Measurements from ENCODE around the gene DHRS7.
"Not testable (repeated sequence)": the region's sequence is repeated elsewhere in the genome, so short reads cannot be mapped to it uniquely, and the experiment has no call there.

The DHRS7 gene

DNA sequence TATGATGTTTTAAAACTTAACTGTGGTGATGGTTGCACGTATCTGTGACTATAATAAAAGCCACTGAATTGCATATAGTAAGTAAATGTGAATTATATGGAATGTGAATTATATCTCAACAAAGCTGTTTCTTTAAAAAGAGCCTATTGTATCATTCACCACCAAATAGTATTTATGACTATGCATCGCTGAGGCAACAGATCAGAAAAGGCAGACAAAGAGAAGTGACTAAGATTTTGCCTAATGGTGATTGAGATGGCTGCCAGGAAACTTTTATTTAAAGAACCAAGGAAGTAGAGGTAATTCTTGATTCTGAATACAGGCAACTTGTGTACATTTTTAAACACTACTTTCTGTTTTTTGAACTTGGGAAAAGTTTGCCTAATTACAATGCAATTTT lies 31.7 kb downstream of the DHRS7 start:
- DNase-seq (ENCODE audit: low spot score) = no peak

DNA sequence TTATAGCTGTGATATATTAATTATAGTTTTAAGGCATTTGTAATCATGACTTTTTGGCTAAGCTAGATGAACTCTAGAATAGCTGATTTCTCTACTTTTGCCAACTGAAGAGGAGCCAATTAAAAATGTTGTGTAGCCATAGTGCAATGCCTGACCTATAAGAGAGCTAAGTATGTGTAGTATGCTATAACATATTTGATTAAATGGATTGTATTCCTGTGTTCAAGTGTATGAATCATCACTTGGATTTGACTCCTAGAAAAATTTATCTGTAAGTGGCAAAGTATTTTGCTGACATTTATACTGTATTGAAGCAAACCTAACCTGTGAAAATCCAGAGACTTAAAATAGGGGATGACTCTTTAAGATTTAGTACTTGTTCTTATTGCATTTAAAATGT lies 39.3 kb downstream of the DHRS7 start:
- DNase-seq (ENCODE audit: low spot score) = no peak

DNA sequence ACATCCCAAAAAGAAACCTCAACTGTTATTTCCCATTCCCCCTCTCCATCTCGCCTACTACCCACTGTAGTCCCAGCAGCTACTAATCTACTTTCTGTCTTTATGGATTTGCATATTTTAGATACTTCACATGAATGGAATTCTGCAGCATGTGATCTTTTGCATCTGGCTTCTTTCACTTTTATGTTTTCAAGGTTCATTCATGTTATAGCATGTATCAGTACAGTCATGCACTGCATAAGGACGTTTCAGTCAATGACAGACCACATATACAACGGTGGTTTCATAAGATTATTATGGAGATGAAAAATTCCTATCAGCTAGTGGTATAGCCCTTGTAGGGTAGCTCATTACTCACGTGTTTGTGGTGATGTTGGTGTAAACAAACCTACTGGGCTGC lies 49.0 kb downstream of the DHRS7 start:
- no peak for DNase-seq (ENCODE audit: low spot score)

DNA sequence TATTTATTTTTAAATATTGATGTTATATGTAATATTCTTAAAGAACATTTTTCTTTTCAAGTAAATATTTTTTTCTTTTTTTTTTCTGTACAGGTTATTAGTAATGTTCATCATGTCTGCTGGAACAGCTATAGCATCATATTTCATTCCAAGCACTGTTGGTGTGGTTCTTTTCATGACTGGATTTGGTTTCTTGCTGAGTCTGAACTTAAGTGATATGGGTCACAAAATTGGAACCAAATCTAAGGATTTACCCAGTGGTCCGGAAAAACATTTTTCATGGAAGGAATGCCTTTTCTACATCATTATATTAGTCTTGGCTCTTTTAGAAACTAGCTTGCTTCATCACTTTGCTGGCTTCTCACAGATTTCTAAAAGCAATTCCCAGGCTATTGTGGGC lies 50.3 kb downstream of the DHRS7 start:
- DNase-seq (ENCODE audit: low spot score) = no peak

DNA sequence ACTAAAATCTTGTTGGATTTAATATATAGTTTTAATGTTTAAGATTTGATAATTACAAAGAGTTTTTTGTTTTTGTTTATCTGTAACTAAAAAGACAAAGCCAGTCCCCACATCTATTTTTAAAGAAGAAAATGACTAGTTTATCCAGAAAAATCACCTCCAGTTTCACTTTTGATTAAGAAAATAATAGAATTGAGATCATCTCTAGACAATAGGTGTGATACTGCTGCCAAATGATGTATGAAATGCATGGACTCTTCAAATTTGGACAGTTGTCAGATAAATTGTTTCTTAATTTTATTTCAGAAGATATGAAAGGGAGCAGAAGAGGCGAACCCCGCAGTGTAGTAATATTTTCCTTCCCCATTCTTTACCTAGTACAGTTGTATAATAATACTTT lies 53.5 kb downstream of the DHRS7 start:
- DNase-seq (ENCODE audit: low spot score) = no peak

DNA sequence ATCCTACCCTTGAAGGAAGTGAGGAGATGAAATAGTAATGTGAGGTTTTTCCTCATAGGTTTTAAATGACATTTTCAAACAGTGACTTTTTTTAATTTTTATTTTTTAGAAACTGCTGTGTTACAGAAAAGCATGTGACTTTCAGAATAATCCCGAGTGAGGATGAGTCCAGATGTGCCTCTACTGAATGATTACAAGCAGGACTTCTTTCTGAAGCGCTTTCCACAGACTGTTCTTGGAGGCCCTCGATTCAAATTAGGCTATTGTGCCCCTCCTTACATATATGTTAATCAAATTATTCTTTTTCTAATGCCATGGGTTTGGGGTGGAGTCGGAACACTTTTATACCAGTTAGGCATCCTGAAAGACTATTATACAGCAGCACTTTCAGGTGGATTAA lies 57.7 kb downstream of the DHRS7 start:
- no peak for DNase-seq (ENCODE audit: low spot score)

DNA sequence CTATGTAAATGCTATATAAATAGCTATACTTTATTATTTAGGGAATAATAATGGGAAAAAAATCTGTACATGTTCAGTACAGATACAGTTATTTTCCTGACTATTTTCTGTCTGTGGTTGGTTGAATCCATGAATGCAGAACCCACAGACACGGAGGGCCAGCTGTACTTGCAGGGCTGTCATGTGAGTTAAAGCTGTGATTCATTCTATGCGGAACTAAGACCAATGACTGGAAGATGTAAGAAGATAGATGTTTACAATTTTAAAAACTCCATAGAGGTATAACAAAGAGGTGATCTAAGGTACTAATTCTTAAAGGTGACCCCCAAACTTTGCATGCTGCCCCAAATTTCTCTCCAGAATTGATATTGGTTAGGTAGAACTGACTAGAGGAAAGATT lies 58.9 kb downstream of the DHRS7 start:
- peak; percentile 73 for DNase-seq (ENCODE audit: low spot score)

DNA sequence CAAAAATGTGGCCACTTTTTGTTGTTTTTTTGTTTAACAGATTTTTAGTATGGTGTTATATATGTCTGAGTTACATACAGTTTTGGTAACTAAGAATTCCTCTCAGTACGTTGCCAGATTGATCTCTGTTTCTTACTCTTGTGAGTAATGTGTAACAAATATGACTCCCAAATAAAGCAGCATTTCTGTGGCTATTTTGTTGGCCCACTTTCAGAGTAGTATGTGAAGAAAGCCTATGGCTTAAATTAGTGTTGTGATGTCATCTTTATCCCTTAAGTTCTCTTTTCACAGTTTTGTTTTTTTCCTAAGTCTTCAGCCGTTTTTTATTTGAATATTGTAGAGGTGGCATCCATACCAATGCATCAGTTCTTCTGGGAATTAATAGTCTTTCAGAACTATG lies 62.8 kb downstream of the DHRS7 start:
- DNase-seq (ENCODE audit: low spot score) = no peak

DNA sequence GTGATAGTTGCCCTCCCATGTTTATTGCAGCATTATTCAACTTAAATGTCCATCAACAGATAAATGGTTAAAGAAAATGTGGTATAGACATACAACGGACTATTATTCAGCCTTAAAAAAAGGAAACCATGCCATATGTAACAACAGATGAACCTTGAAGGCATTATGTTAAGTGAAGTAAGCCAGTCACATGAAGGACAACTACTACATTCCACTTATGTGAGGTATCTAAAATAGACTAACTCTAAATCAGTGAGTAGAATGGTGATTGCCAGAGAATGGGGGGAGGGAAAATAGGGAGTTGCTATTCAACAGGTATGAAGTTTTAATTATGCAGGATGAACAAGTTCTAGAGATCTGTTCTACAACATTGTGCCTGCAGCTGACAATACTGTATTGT lies 63.4 kb downstream of the DHRS7 start:
- no peak for DNase-seq (ENCODE audit: low spot score)

DNA sequence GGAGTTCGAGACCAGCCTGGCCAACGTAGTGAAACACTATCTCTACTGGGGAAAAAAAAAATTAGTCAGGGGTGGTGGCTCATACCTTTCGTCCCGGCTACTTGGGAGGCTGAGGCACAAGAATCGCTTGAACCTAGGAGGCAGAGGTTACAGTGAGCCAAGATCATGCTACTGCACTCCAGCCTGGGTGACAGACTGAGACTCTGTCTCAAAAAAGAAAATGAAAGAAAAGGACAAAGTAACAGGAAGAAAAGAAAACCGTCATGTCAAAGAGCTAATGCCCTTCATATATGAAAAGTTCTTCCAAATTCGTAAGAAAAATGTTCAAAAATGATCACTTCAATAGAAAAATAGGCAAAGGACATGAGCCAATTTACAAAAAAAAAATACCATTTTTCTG lies 65.3 kb downstream of the DHRS7 start:
- DNase-seq (ENCODE audit: low spot score) = not testable (repeated sequence)

DNA sequence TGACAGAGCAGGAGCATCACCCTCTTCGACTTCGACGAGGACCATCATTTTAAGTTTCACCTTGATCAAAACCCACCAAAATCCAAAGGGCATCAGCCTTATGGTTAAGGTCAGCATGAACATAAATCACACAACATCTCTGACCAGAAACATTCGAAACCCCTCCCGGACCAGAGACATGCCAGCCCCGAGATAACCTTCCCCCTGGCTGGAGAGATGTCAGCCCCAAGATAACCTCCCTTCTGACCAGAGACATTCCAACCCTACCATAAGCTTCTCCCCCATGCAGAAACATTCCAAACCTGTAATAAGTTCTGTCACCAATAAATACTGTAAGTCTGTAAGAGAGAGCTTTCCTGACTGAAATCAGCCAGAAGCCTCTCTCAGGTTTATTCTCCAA lies 67.2 kb downstream of the DHRS7 start:
- no peak for DNase-seq (ENCODE audit: low spot score)

DNA sequence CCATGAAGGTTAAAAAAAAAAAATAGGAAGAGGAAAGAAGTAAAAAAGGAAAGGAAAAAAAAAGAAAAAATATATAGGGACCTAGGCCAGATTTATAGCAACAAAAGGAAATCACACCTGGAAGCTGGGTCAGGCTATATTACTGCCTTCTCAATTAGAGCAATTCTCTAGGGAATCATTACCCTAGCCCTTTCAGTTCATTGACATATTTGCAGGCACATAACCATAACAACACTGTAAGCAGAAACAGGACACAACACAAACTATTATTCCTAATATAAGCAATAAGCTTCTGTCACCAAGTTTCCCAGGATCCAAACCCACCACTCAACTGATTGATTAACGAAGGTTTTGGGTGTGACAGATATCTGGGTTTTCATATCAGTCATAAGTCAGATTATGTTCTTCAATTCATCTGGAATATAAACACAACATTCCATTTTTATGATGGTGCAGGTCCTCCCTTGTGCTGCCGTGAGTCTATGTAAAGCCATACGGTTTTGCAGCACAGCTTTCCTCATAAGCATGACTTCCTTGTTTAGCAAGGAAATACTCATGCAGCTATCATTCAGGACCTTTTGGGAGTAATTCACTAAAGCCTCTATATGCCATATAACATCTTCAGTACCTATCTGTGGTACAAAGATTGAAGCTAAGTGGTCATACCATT lies 69.3 kb downstream of the DHRS7 start:
- DNase-seq (ENCODE audit: low spot score) = no peak

DNA sequence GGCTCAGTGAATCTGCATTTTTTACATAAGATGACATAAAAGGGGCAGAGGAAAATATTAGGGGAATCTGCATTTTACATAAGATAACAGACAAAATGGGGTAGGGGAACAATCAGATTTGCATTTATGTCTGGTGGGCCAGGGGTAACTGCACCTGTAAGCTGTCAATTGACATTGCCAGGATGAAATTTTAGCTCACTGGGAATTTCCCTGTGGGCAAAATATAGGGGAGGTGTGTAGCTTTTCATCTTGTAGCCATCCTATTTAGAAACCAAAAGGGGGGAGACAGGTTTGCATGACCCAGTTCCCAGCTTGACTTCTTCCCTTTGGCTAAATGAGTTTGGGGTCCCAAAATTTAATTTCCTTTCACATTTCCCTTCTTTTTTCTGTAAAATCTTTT lies 70.0 kb downstream of the DHRS7 start:
- DNase-seq (ENCODE audit: low spot score) = no peak

DNA sequence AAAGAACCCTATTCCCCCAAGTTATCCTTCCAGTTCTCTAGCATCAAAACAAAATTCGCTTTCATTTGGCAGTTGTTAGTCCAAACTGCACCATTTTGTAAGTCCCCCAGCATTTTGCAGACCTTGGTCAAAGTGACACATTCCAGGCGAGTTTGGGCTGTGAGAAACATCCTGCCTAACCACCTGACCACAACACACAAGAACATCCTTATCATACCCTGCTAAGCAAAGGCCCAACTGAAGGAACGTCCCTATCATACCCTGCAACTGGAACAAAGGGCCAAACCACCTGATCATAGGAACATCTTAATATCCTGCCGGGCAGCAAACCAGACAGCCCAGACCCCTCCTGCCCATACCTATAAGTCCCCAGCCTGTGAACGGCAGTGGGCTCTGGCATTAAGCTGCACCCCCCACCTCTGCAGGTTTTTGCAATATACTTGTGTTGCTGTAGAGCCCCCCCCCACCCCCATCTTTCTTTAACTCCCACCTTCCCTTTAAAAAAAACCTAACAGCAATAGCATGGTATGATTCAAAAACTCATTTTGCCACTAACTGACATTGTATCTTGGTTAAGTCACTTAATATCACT lies 70.8 kb downstream of the DHRS7 start:
- DNase-seq (ENCODE audit: low spot score) = no peak

Measured in Ammon's horn (tissue), 1 donor.